GM12878 (cell line): ENCODE measurements around the gene KCTD17. TPM values are rescaled to one million over a fixed set of nuclear protein-coding genes. Genes with fewer than 3 reads are reported as not detected.

ENCODE experiments used
- ATAC-seq: fragments of 200-7000 bp; cut with Tn5 transposase; 3 replicates; pipeline ENCODE4 v1.9.1; 2020; ENCODE audit warnings: mild to moderate bottlenecking, moderate library complexity
- BruUV-seq: library from RNA; stranded (reverse); fragments of 400-500 nt; replicated peaks from 2 replicates; lab custom pipeline; 2021; lab: Mats Ljungman, UMichigan
- CTCF ChIA-PET: fragments of 300-600 bp; sonication (Branson Sonifier 250); formaldehyde crosslinking; extraction: SDS; loops from one replicate; lab custom pipeline; 2021; ENCODE audit warnings: inconsistent platforms; lab: Yijun Ruan, JAX
- POLR2A ChIA-PET: fragments of 350-600 bp; formaldehyde crosslinking; extraction: SDS; loops from one replicate; lab custom pipeline; 2021; ENCODE audit warnings: inconsistent platforms; lab: Charles Lee
- RAD21 ChIA-PET: fragments of 300-600 bp; sonication (Branson Sonifier 250); formaldehyde crosslinking; loops from one replicate; lab custom pipeline; 2023; ENCODE audit warnings: antibody characterized with exemption; ENCODE audit not compliant: unreplicated experiment; lab: Charles Lee
- SMC1A ChIA-PET: fragments of 300-600 bp; sonication (Branson Sonifier 250); formaldehyde crosslinking; loops from one replicate; lab custom pipeline; 2023; ENCODE audit not compliant: unreplicated experiment, uncharacterized antibody; lab: Charles Lee
- DNase-seq: peaks from one replicate; pipeline ENCODE4 v3.0.0-alpha.2; 2011; ENCODE audit warnings: low read depth, low spot score
- FAIRE-seq: peaks from 3 replicates; lab custom pipeline; 2011; peaks lifted over from hg19 to GRCh38; lab: Jason Lieb, UNC
- H2AFZ ChIP-seq: 2 replicates; pipeline ENCODE4 v1.6.0; 2011; ENCODE audit warnings: low read depth, low read length, control low read depth; ENCODE audit not compliant: control insufficient read depth
- H3K27ac ChIP-seq: 2 replicates; pipeline ENCODE4 v1.5.1; 2011; ENCODE audit warnings: control low read depth; ENCODE audit not compliant: control insufficient read depth, insufficient read depth
- H3K27me3 ChIP-seq, 2 experiments: replicated peaks in 1 of 2; 2 replicates each; pipeline versions ENCODE4 v1.6.0 to v1.6.1; 2011; ENCODE audit warnings: low read length in 1 of 2; ENCODE audit not compliant: control insufficient read depth in 2 of 2, insufficient read depth in 2 of 2
- H3K36me3 ChIP-seq, 2 experiments: 2 replicates each; pipeline ENCODE4 v1.5.1; 2011; ENCODE audit warnings: low read length in 1 of 2; ENCODE audit not compliant: control insufficient read depth in 2 of 2, insufficient read depth in 2 of 2
- H3K4me1 ChIP-seq: 2 replicates; pipeline ENCODE4 v1.6.1; 2011; ENCODE audit warnings: mild to moderate bottlenecking, low read length, moderate library complexity, mixed read lengths; ENCODE audit not compliant: control insufficient read depth, insufficient read depth
- H3K4me2 ChIP-seq: 2 replicates; pipeline ENCODE4 v1.6.0; 2011; ENCODE audit warnings: control low read depth; ENCODE audit not compliant: control insufficient read depth, insufficient read depth
- H3K4me3 ChIP-seq: fragments of 200-600 bp; sonication (generic); 2 replicates; pipeline ENCODE4 v1.5.1; 2016
- H3K79me2 ChIP-seq: 2 replicates; pipeline ENCODE4 v1.6.0; 2011; ENCODE audit warnings: low read length; ENCODE audit not compliant: control insufficient read depth, insufficient read depth
- H3K9ac ChIP-seq: 2 replicates; pipeline ENCODE4 v1.8.0; 2011; ENCODE audit warnings: low read length, control low read depth, mixed read lengths; ENCODE audit not compliant: control insufficient read depth, insufficient read depth
- H3K9me3 ChIP-seq: replicated peaks from 3 replicates; pipeline ENCODE4 v1.5.1; 2011; ENCODE audit warnings: mild to moderate bottlenecking, low read length; ENCODE audit not compliant: control insufficient read depth, insufficient read depth
- H4K20me1 ChIP-seq: 2 replicates; pipeline ENCODE4 v1.6.0; 2011; ENCODE audit not compliant: control insufficient read depth, insufficient read depth
- FOXK2 ChIP-seq: fragments of 450-650 bp; IDR thresholded peaks from 2 replicates; pipeline ENCODE4 v1.6.1; 2017; ENCODE audit warnings: mild to moderate bottlenecking, moderate library complexity
- IKZF1 ChIP-seq: fragments of 450-650 bp; conservative IDR thresholded peaks from 2 replicates; pipeline ENCODE4 v1.6.1; 2017; ENCODE audit warnings: antibody characterized with exemption, mild to moderate bottlenecking
- KDM1A ChIP-seq: fragments of 200-600 bp; sonication (generic); IDR thresholded peaks from 2 replicates; pipeline ENCODE4 v1.6.1; 2016; ENCODE audit warnings: borderline replicate concordance
- MEF2B ChIP-seq: fragments of 450-650 bp; IDR thresholded peaks from 2 replicates; pipeline ENCODE4 v1.6.1; 2018; ENCODE audit warnings: mild to moderate bottlenecking, moderate library complexity; ENCODE audit not compliant: partially characterized antibody, poor library complexity, severe bottlenecking
- MXI1 ChIP-seq: fragments of 150-350 bp; IDR thresholded peaks from 2 replicates; pipeline ENCODE4 v1.6.1; 2011; ENCODE audit warnings: low read depth, mild to moderate bottlenecking, inconsistent platforms, low read length, improper control_type of control experiment
- RELB ChIP-seq: fragments of 450-650 bp; IDR thresholded peaks from 2 replicates; pipeline ENCODE4 v1.6.1; 2017; ENCODE audit warnings: low read depth, mild to moderate bottlenecking, moderate library complexity
- SREBF2 ChIP-seq: IDR thresholded peaks from 2 replicates; pipeline ENCODE4 v1.6.1; 2012; ENCODE audit warnings: mild to moderate bottlenecking, low read length
- STAT3 ChIP-seq: IDR thresholded peaks from 2 replicates; pipeline ENCODE4 v1.6.1; 2011; ENCODE audit warnings: low read depth, low read length, improper control_type of control experiment
- SUZ12 ChIP-seq: fragments of 200-600 bp; sonication (generic); IDR thresholded peaks from one replicate; pipeline ENCODE4 v1.6.1; 2018; ENCODE audit warnings: antibody characterized with exemption, mild to moderate bottlenecking; ENCODE audit not compliant: unreplicated experiment
- TBL1XR1 ChIP-seq: IDR thresholded peaks from 2 replicates; pipeline ENCODE4 v1.6.1; 2012; ENCODE audit warnings: low read depth, low read length, improper control_type of control experiment
- TCF12 ChIP-seq: IDR thresholded peaks from 2 replicates; pipeline ENCODE4 v1.6.1; 2011; ENCODE audit warnings: low read depth, mild to moderate bottlenecking, low read length
- TCF7 ChIP-seq: IDR thresholded peaks from 2 replicates; pipeline ENCODE4 v1.6.1; 2014; ENCODE audit warnings: antibody characterized with exemption, borderline replicate concordance
- ZSCAN29 ChIP-seq: fragments of 450-650 bp; IDR thresholded peaks from 2 replicates; pipeline ENCODE4 v1.6.1; 2017; ENCODE audit warnings: mild to moderate bottlenecking, moderate library complexity
- WGBS: methylation state at CpG from one replicate; pipeline ENCODE4 v1.1.6; 2016; ENCODE audit warnings: low lambda C conversion rate; ENCODE audit not compliant: insufficient replicate concordance, insufficient coverage; ENCODE audit errors: missing lambda C conversion rate; 5-methylcytosine and 5-hydroxymethylcytosine counted together
- in situ Hi-C: fragments of 300-500 bp; cut with MboI; formaldehyde crosslinking; loops from 9 replicates; pipeline ENCODE4 v1.14.3; 2018; ENCODE audit warnings: mixed read lengths
- intact Hi-C: fragments of 100-400 bp; cut with micrococcal nuclease; formaldehyde crosslinking; loops from one replicate; pipeline ENCODE4 v1.14.2; 2022; ENCODE audit not compliant: unreplicated experiment
- polyA plus RNA-seq, 11 experiments: library from polyadenylated mRNA; depleted of rRNA in 4 of 11; unstranded in 6 of 11; stranded (reverse) in 5 of 11; fragments of >200 nt; fragmentation: Nextera tagmentation in 4 of 11; fragmentation: Illumina TruSeq in 1 of 11; extraction: Ambion mirVana in 4 of 11; extraction: Trizol in 1 of 11; gene quantifications; 1 replicate in 1 of 11; 2 replicates in 10 of 11; pipeline versions ENCODE4 v1.2.1 to v1.2.3, GENCODE V29; 2011 to 2016; ENCODE audit warnings: inconsistent platforms in 2 of 11, missing spikeins in 2 of 11, low read depth in 1 of 11
- total RNA-seq, 4 experiments: library from RNA; depleted of rRNA in 3 of 4; stranded (reverse); fragments of >200 nt in 3 of 4; fragmentation: Illumina TruSeq in 1 of 4; extraction: Trizol in 1 of 4; gene quantifications; 2 replicates each; pipeline versions ENCODE4 v1.2.1 to v1.2.3, GENCODE V29; 2013 to 2021

KCTD17 gene
- total and polyA plus RNA-seq, 10 of the 15 experiments (the other 5 are each of a cell fraction or from before 2014, with no cell fraction given): 0.16 to 18.4 (median 10.1) TPM; not detected in 1

- SMC1A ChIA-PET: no interaction called here
- no peaks in the 10 kb centered on the region for H4K20me1 ChIP-seq
- no peak for ATAC-seq
- H3K9me3 ChIP-seq: no peaks in the 10 kb centered on the region
- WGBS: 55% methylated on average over 27 of the region's 28 CpGs
- TF ChIP-seq RELB (no peak), IKZF1 (no peak), TBL1XR1 (no peak), SREBF2 (no peak), SUZ12 (no peak), MEF2B (no peak), MXI1 (no peak), KDM1A (no peak), FOXK2 (no peak), ZSCAN29 (no peak), TCF12 (no peak), STAT3 (no peak), TCF7 (no peak)
- TF ChIP-seq, all 136 proteins: peak for 0
- BruUV-seq: no TSS peak
- H3K27me3 ChIP-seq: no peaks in the 10 kb centered on the region; a peak in 2 of 4 replicates
- H3K4me2 ChIP-seq: no peak overlapping the region
- H2AFZ ChIP-seq: no peak overlapping the region
- ChIA-PET CTCF (no interaction called here), RAD21 (no interaction called here), POLR2A (interaction anchor here (0.6 kb wide), 1 partner anchor 429 kb away, joined by 5 read pairs; no protein-coding TSS in a partner anchor)
- intact Hi-C loops (no loop called here), in situ Hi-C loops (no loop called here)
- no peak for DNase-seq
- no peaks in the 10 kb centered on the region for H3K79me2 ChIP-seq
- no peak overlapping the region for H3K9ac ChIP-seq
- H3K4me1 ChIP-seq: peaks cover 11% of the 10 kb centered on the region
- no peak overlapping the region for H3K4me3 ChIP-seq
- no peak for FAIRE-seq
- no peak overlapping the region for H3K27ac ChIP-seq
- no peaks in the 10 kb centered on the region; a peak in 1 of 4 replicates for H3K36me3 ChIP-seq
These were observed 12.2 kb downstream of the KCTD17 start for GRCh38 chr22:37063431-37064420.
